Measurements from ENCODE around the gene CARM1.
"Not testable (repeated sequence)": the region's sequence is repeated elsewhere in the genome, so short reads cannot be mapped to it uniquely, and the experiment has no call there.

The CARM1 gene

GRCh38 chr19:10928563-10929401 lies 57.4 kb downstream of the CARM1 start, which contains the start of the genes TIMM29 and YIPF2:
TIMM29 (plus strand) TSS chr19:10928811; CDS start chr19:10928823, 12 bp downstream.
YIPF2 (minus strand) TSS chr19:10928639; CDS start chr19:10928410, 229 bp downstream.
- peak; percentile 88 for DNase-seq (ENCODE audit: low read depth, low spot score)

- DNase-seq (ENCODE audit: low read depth, low spot score) = no peak
These were observed 58.0 kb downstream of the CARM1 start for GRCh38 chr19:10929402-10929794.

- no peak for DNase-seq (ENCODE audit: low read depth, low spot score)
These were observed 64.2 kb downstream of the CARM1 start for GRCh38 chr19:10935371-10936059.

- peak; percentile 39 for DNase-seq (ENCODE audit: low read depth, low spot score)
These were observed 65.3 kb downstream of the CARM1 start for GRCh38 chr19:10936661-10937084.

- DNase-seq (ENCODE audit: low read depth, low spot score) = not testable (repeated sequence)
These were observed 70.3 kb downstream of the CARM1 start for GRCh38 chr19:10941649-10942048.

GRCh38 chr19:10943412-10943811 lies 72.1 kb downstream of the CARM1 start:
- not testable (repeated sequence) for DNase-seq (ENCODE audit: low read depth, low spot score)

- DNase-seq (ENCODE audit: low read depth, low spot score) = no peak
These were observed 73.9 kb downstream of the CARM1 start for GRCh38 chr19:10945264-10945663.

GRCh38 chr19:10946958-10947657 lies 75.8 kb downstream of the CARM1 start:
- no peak for DNase-seq (ENCODE audit: low read depth, low spot score)

- DNase-seq (ENCODE audit: low read depth, low spot score) = no peak
These were observed 81.5 kb downstream of the CARM1 start for GRCh38 chr19:10952809-10953208.

GRCh38 chr19:10959277-10959968 lies 88.1 kb downstream of the CARM1 start:
- not testable (repeated sequence) for DNase-seq (ENCODE audit: low read depth, low spot score)

- peak; percentile 86 for DNase-seq (ENCODE audit: low read depth, low spot score)
These were observed 89.1 kb downstream of the CARM1 start, which contains the start of gene SMARCA4 for GRCh38 chr19:10960314-10961072. SMARCA4 (plus strand) TSS chr19:10961030; CDS start chr19:10984152, 23,122 bp downstream.

GRCh38 chr19:10961073-10961860 lies 89.9 kb downstream of the CARM1 start:
- no peak for DNase-seq (ENCODE audit: low read depth, low spot score)

GRCh38 chr19:10962863-10963262 lies 91.5 kb downstream of the CARM1 start:
- no peak for DNase-seq (ENCODE audit: low read depth, low spot score)

GRCh38 chr19:10963865-10964264 lies 92.5 kb downstream of the CARM1 start:
- no peak for DNase-seq (ENCODE audit: low read depth, low spot score)

GRCh38 chr19:10964903-10965302 lies 93.5 kb downstream of the CARM1 start:
- no peak for DNase-seq (ENCODE audit: low read depth, low spot score)

GRCh38 chr19:10965398-10965797 lies 94.0 kb downstream of the CARM1 start:
- DNase-seq (ENCODE audit: low read depth, low spot score) = no peak

GRCh38 chr19:10966809-10967208 lies 95.5 kb downstream of the CARM1 start:
- no peak for DNase-seq (ENCODE audit: low read depth, low spot score)

GRCh38 chr19:10968527-10969135 lies 97.3 kb downstream of the CARM1 start:
- DNase-seq (ENCODE audit: low read depth, low spot score) = no peak

- DNase-seq (ENCODE audit: low read depth, low spot score) = no peak
These were observed 99.9 kb downstream of the CARM1 start for GRCh38 chr19:10971107-10971726.
